ENCODE results near the gene C12orf75.
"Not testable (repeated sequence)": the region's sequence is repeated elsewhere in the genome, so short reads cannot be mapped to it uniquely, and the experiment has no call there.

C12orf75 gene

GRCh38 chr12:105382771-105383622 lies 52.5 kb downstream of the C12orf75 start:
- DNase-seq, result no peak

- no peak for DNase-seq
These were observed 53.7 kb downstream of the C12orf75 start for GRCh38 chr12:105384220-105384619.

- DNase-seq, result no peak
These were observed 54.5 kb downstream of the C12orf75 start for GRCh38 chr12:105384916-105385535.

GRCh38 chr12:105386431-105386830 lies 55.9 kb downstream of the C12orf75 start:
- DNase-seq, result no peak

- DNase-seq, result no peak
These were observed 60.7 kb downstream of the C12orf75 start for GRCh38 chr12:105391231-105391630.

GRCh38 chr12:105393587-105393986 lies 63.1 kb downstream of the C12orf75 start:
- DNase-seq, result no peak

- no peak for DNase-seq
These were observed 65.5 kb downstream of the C12orf75 start for GRCh38 chr12:105396024-105396423.

- DNase-seq, result no peak
These were observed 66.5 kb downstream of the C12orf75 start for GRCh38 chr12:105396983-105397382.

GRCh38 chr12:105398930-105399329 lies 68.4 kb downstream of the C12orf75 start:
- no peak for DNase-seq

GRCh38 chr12:105399428-105400081 lies 69.1 kb downstream of the C12orf75 start:
- no peak for DNase-seq

GRCh38 chr12:105400227-105400626 lies 69.7 kb downstream of the C12orf75 start:
- DNase-seq, result no peak

- no peak for DNase-seq
These were observed 70.7 kb downstream of the C12orf75 start for GRCh38 chr12:105401198-105401597.

GRCh38 chr12:105402366-105402765 lies 71.9 kb downstream of the C12orf75 start:
- DNase-seq, result no peak

GRCh38 chr12:105403095-105403494 lies 72.6 kb downstream of the C12orf75 start:
- no peak for DNase-seq

- not testable (repeated sequence) for DNase-seq
These were observed 73.6 kb downstream of the C12orf75 start for GRCh38 chr12:105404134-105404533.

GRCh38 chr12:105406497-105406896 lies 76.0 kb downstream of the C12orf75 start:
- DNase-seq, result no peak

GRCh38 chr12:105409279-105409678 lies 78.8 kb downstream of the C12orf75 start:
- no peak for DNase-seq

GRCh38 chr12:105409801-105410471 lies 79.4 kb downstream of the C12orf75 start:
- no peak for DNase-seq

GRCh38 chr12:105413911-105414487 lies 83.5 kb downstream of the C12orf75 start:
- DNase-seq, result no peak

GRCh38 chr12:105417732-105418131 lies 87.2 kb downstream of the C12orf75 start:
- DNase-seq, result no peak

- DNase-seq, result no peak
These were observed 87.7 kb downstream of the C12orf75 start for GRCh38 chr12:105418229-105418628.

- DNase-seq, result no peak
These were observed 88.4 kb downstream of the C12orf75 start for GRCh38 chr12:105418821-105419291.

- DNase-seq, result no peak
These were observed 89.1 kb downstream of the C12orf75 start for GRCh38 chr12:105419606-105420005.

Measured in CD4-positive, alpha-beta T cell treated with Interferon gamma for 1 hour (primary cell).